Stimulated activated CD4-positive, alpha-beta T cell treated with anti-CD3 and anti-CD28 coated beads, Interleukin-1b, Interleukin-23, amount 100 ng/mL, for 4 hours (primary cell): ENCODE results near the gene CDKN2AIPNL.

Experiments
- DNase-seq, 2 donors: peaks; one replicate each; pipeline ENCODE4 v3.0.0-alpha.2; 2020; ENCODE audit warnings: low read depth in 2 of 2

Gene CDKN2AIPNL

GRCh38 chr5:134411546-134412266 is at the start of gene CDKN2AIPNL:
TSS of gene CDKN2AIPNL (minus strand) at chr5:134411881. CDS start at chr5:134411854, 27 bp downstream.
- DNase-seq, result peak; percentile 83 to 86

- DNase-seq, result no peak
These were observed 48.9 kb upstream of the CDKN2AIPNL start for GRCh38 chr5:134460551-134460950.

- DNase-seq, result no peak
These were observed 47.8 kb upstream of the CDKN2AIPNL start for GRCh38 chr5:134459491-134459890.

GRCh38 chr5:134459010-134459403 is 47.3 kb upstream of the CDKN2AIPNL start:
- no peak for DNase-seq

GRCh38 chr5:134458234-134459009 is 46.7 kb upstream of the CDKN2AIPNL start:
- no peak for DNase-seq

GRCh38 chr5:134457801-134458200 is 46.1 kb upstream of the CDKN2AIPNL start:
- no peak for DNase-seq

- no peak for DNase-seq
These were observed 45.1 kb upstream of the CDKN2AIPNL start for GRCh38 chr5:134456825-134457224.

GRCh38 chr5:134455466-134455865 is 43.8 kb upstream of the CDKN2AIPNL start:
- DNase-seq, result no peak

- DNase-seq, result no peak
These were observed 41.3 kb upstream of the CDKN2AIPNL start for GRCh38 chr5:134453016-134453415.

GRCh38 chr5:134451936-134452505 is 40.3 kb upstream of the CDKN2AIPNL start:
- DNase-seq, result no peak

- DNase-seq, result no peak
These were observed 39.7 kb upstream of the CDKN2AIPNL start for GRCh38 chr5:134451225-134451935.

- no peak for DNase-seq
These were observed 38.7 kb upstream of the CDKN2AIPNL start for GRCh38 chr5:134450374-134450773.

- no peak for DNase-seq
These were observed 37.5 kb upstream of the CDKN2AIPNL start for GRCh38 chr5:134449167-134449566.

GRCh38 chr5:134447815-134448520 is 36.3 kb upstream of the CDKN2AIPNL start:
- no peak for DNase-seq

- no peak for DNase-seq
These were observed 35.3 kb upstream of the CDKN2AIPNL start for GRCh38 chr5:134446938-134447337.

GRCh38 chr5:134445856-134446818 is 34.5 kb upstream of the CDKN2AIPNL start:
- no peak for DNase-seq

GRCh38 chr5:134444941-134445471 is 33.3 kb upstream of the CDKN2AIPNL start:
- DNase-seq, result no peak

GRCh38 chr5:134440201-134440755 is 28.6 kb upstream of the CDKN2AIPNL start:
- no peak for DNase-seq

GRCh38 chr5:134439210-134439654 is 27.6 kb upstream of the CDKN2AIPNL start:
- DNase-seq, result no peak

GRCh38 chr5:134438721-134439123 is 27.0 kb upstream of the CDKN2AIPNL start:
- DNase-seq, result no peak
